Activated naive CD8-positive, alpha-beta T cell treated with anti-CD3 and anti-CD28 coated beads, Interleukin-2, amount 50 U/mL, for 16 hours (primary cell): ENCODE data around the gene CBFA2T2.
"Not testable (repeated sequence)": the region's sequence is repeated elsewhere in the genome, so short reads cannot be mapped to it uniquely, and the experiment has no call there.

ENCODE experiments used
- DNase-seq: peaks from one replicate; pipeline ENCODE4 v3.0.0-alpha.2; 2020; ENCODE audit warnings: low read depth, low spot score

Gene CBFA2T2

GRCh38 chr20:33696448-33696847 is 206.6 kb downstream of the CBFA2T2 start:
- DNase-seq: no peak

- no peak for DNase-seq
Observed at GRCh38 chr20:33697129-33697528, 207.2 kb downstream of the CBFA2T2 start.

DNA sequence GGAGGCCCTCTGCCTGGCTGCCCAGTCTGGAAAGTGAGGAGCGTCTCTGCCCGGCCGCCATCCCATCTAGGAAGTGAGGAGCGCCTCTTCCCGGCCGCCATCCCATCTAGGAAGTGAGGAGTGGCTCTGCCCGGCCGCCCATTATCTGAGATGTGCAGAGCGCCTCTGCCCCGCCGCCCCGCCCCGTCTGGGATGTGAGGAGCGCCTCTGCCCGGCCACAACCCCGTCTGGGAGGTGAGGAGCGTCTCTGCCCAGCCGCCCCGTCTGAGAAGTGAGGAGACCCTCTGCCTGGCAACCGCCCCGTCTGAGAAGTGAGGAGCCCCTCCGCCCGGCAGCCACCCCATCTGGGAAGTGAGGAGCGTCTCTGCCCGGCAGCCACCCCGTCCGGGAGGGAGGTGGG is 209.1 kb downstream of the CBFA2T2 start:
- not testable (repeated sequence) for DNase-seq
